ENCODE results near the gene BARD1.
"Not testable (repeated sequence)": the region's sequence is repeated elsewhere in the genome, so short reads cannot be mapped to it uniquely, and the experiment has no call there.

The BARD1 gene

GRCh38 chr2:214796911-214797310, 12.6 kb downstream of the BARD1 start:
- Histone ChIP-seq H2AFZ (ENCODE audit: low read depth, low read length) (no peak overlapping the region), H3K9me3 (ENCODE audit: insufficient read depth, low read length) (no peaks in the 10 kb centered on the region), H3K4me1 (ENCODE audit: low read length) (no peaks in the 10 kb centered on the region), H3K79me2 (ENCODE audit: low read length) (peaks cover 76% of the 10 kb centered on the region), H4K20me1 (ENCODE audit: insufficient read depth, low read length) (peaks cover 61% of the 10 kb centered on the region), H3K36me3 (replicated peaks; ENCODE audit: low read depth, low read length) (peaks cover 17% of the 10 kb centered on the region), H3K27ac (ENCODE audit: low read length) (no peak overlapping the region), H3K27me3 (ENCODE audit: low read depth, low read length) (no peaks in the 10 kb centered on the region), H3K9ac (ENCODE audit: low read length) (no peak overlapping the region), H3K4me2 (ENCODE audit: low read length) (no peak overlapping the region), H3K4me3 (ENCODE audit: low read length) (no peak overlapping the region)
- no peak for TF ChIP-seq EZH2phosphoT487 (IDR thresholded peaks at IDR 0.05; ENCODE audit: low read depth)
- no peak for TF ChIP-seq CTCF (IDR thresholded peaks at IDR 0.05; ENCODE audit: low read depth, low read length)

GRCh38 chr2:214783181-214783580, 26.3 kb downstream of the BARD1 start:
- peaks cover 41% of the 10 kb centered on the region for H3K79me2 ChIP-seq (ENCODE audit: low read length)

GRCh38 chr2:214782671-214783070, 26.8 kb downstream of the BARD1 start:
- no peaks in the 10 kb centered on the region for H4K20me1 ChIP-seq (ENCODE audit: insufficient read depth, low read length)
- no peak for TF ChIP-seq EZH2phosphoT487 (IDR thresholded peaks at IDR 0.05; ENCODE audit: low read depth)
- no peak for TF ChIP-seq CTCF (IDR thresholded peaks at IDR 0.05; ENCODE audit: low read depth, low read length)
- H3K4me1 ChIP-seq (ENCODE audit: low read length), result no peaks in the 10 kb centered on the region
- H3K27ac ChIP-seq (ENCODE audit: low read length), result no peak overlapping the region
- H3K4me2 ChIP-seq (ENCODE audit: low read length), result no peak overlapping the region
- H2AFZ ChIP-seq (ENCODE audit: low read depth, low read length), result no peak overlapping the region
- peaks cover 39% of the 10 kb centered on the region for H3K79me2 ChIP-seq (ENCODE audit: low read length)
- H3K9me3 ChIP-seq (ENCODE audit: insufficient read depth, low read length), result no peaks in the 10 kb centered on the region
- no peaks in the 10 kb centered on the region for H3K27me3 ChIP-seq (ENCODE audit: low read depth, low read length)
- no peak overlapping the region for H3K4me3 ChIP-seq (ENCODE audit: low read length)
- peaks cover 49% of the 10 kb centered on the region for H3K36me3 ChIP-seq (replicated peaks; ENCODE audit: low read depth, low read length)
- no peak overlapping the region for H3K9ac ChIP-seq (ENCODE audit: low read length)

More at GRCh38 chr2:214783181-214783580, 26.3 kb downstream of the BARD1 start:
- H3K9me3 ChIP-seq (ENCODE audit: insufficient read depth, low read length); H2AFZ ChIP-seq (ENCODE audit: low read depth, low read length); H4K20me1 ChIP-seq (ENCODE audit: insufficient read depth, low read length); H3K4me3 ChIP-seq (ENCODE audit: low read length); H3K9ac ChIP-seq (ENCODE audit: low read length); H3K4me1 ChIP-seq (ENCODE audit: low read length); H3K27me3 ChIP-seq (ENCODE audit: low read depth, low read length); H3K4me2 ChIP-seq (ENCODE audit: low read length); H3K27ac ChIP-seq (ENCODE audit: low read length): not testable (repeated sequence)
- H3K36me3 ChIP-seq (replicated peaks; ENCODE audit: low read depth, low read length), result peaks cover 48% of the 10 kb centered on the region

- H3K9me3 ChIP-seq (ENCODE audit: insufficient read depth, low read length), result no peaks in the 10 kb centered on the region
Observed at GRCh38 chr2:214781226-214781625, 28.3 kb downstream of the BARD1 start.

More at GRCh38 chr2:214781226-214781625, 28.3 kb downstream of the BARD1 start:
- H3K4me2 ChIP-seq (ENCODE audit: low read length), result no peak overlapping the region
- H3K36me3 ChIP-seq (replicated peaks; ENCODE audit: low read depth, low read length), result peaks cover 61% of the 10 kb centered on the region
- H4K20me1 ChIP-seq (ENCODE audit: insufficient read depth, low read length), result no peaks in the 10 kb centered on the region
- no peak overlapping the region for H2AFZ ChIP-seq (ENCODE audit: low read depth, low read length)
- H3K79me2 ChIP-seq (ENCODE audit: low read length), result peaks cover 38% of the 10 kb centered on the region
- TF ChIP-seq CTCF (IDR thresholded peaks at IDR 0.05; ENCODE audit: low read depth, low read length), result no peak
- TF ChIP-seq EZH2phosphoT487 (IDR thresholded peaks at IDR 0.05; ENCODE audit: low read depth), result no peak
- H3K27ac ChIP-seq (ENCODE audit: low read length), result no peak overlapping the region
- no peaks in the 10 kb centered on the region for H3K27me3 ChIP-seq (ENCODE audit: low read depth, low read length)
- H3K4me3 ChIP-seq (ENCODE audit: low read length), result no peak overlapping the region
- no peaks in the 10 kb centered on the region for H3K4me1 ChIP-seq (ENCODE audit: low read length)
- H3K9ac ChIP-seq (ENCODE audit: low read length), result no peak overlapping the region
